ENCODE data around the gene TNIK. TPM values are rescaled to one million over a fixed set of nuclear protein-coding genes. Genes with fewer than 3 reads are reported as not detected.

Gene TNIK
- total RNA-seq, 1 donor from 2014 or later = 1.1 TPM

DNA sequence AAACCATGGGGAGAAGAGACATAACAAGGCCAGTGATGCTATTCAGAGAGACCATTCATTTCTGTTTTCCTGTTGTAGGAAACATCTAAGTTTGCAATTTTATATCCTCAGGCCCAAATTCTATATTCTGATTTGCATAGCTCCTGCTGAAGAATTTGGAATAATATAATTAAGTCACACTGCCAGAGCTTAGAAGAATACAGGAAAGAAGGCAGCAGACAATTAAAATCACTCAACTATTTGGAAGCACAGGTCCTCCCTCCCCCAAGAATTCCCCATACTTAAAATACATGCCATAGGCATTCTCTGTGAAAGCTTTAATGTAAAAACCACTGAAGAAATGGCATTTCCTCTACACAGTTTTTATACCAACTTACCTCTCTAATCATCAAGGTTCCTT lies 366.7 kb downstream of the TNIK start:
- no peaks in the 10 kb centered on the region for H3K36me3 ChIP-seq (ENCODE audit: control insufficient read depth, insufficient read depth, low read length)
- H3K4me3 ChIP-seq (ENCODE audit: low read depth, low read length) = no peak overlapping the region
- FAIRE-seq = no peak
- H3K27me3 ChIP-seq (ENCODE audit: control insufficient read depth, insufficient read depth, low read length) = no peaks in the 10 kb centered on the region
- TF ChIP-seq, protein P1, sequence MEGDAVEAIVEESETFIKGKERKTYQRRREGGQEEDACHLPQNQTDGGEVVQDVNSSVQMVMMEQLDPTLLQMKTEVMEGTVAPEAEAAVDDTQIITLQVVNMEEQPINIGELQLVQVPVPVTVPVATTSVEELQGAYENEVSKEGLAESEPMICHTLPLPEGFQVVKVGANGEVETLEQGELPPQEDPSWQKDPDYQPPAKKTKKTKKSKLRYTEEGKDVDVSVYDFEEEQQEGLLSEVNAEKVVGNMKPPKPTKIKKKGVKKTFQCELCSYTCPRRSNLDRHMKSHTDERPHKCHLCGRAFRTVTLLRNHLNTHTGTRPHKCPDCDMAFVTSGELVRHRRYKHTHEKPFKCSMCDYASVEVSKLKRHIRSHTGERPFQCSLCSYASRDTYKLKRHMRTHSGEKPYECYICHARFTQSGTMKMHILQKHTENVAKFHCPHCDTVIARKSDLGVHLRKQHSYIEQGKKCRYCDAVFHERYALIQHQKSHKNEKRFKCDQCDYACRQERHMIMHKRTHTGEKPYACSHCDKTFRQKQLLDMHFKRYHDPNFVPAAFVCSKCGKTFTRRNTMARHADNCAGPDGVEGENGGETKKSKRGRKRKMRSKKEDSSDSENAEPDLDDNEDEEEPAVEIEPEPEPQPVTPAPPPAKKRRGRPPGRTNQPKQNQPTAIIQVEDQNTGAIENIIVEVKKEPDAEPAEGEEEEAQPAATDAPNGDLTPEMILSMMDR (IDR thresholded peaks at IDR 0.05; ENCODE audit: insufficient read depth, low read length, severe bottlenecking) = no peak
- DNase-seq (ENCODE audit: low read depth) = no peak

DNA sequence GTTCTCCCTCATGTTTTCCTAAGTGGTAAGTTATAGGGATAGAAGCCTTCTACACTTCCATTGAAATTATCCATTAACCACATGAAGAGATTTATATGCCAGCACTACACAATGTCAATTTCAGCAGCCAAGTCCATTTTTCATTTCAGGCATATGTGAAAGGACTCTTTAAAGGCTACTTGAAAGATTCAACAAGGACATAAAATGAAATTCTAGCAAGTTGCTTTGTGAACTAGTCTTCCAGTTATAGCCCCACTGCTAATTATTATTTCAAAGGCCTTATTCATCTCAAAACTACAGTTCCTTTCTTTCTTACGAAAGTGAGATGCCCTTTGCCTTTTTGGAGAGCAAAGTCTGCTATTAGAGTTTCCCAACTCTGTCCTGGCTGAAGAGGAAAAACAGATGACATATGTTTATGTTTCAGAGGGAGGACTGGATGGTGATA lies 367.7 kb downstream of the TNIK start:
- H3K36me3 ChIP-seq (ENCODE audit: control insufficient read depth, insufficient read depth, low read length) = no peaks in the 10 kb centered on the region
- no peaks in the 10 kb centered on the region for H3K27me3 ChIP-seq (ENCODE audit: control insufficient read depth, insufficient read depth, low read length)
- TF ChIP-seq, protein P1 (IDR thresholded peaks at IDR 0.05; ENCODE audit: insufficient read depth, low read length, severe bottlenecking) = no peak
- DNase-seq (ENCODE audit: low read depth) = no peak
- no peak for FAIRE-seq
- H3K4me3 ChIP-seq (ENCODE audit: low read depth, low read length) = no peak overlapping the region

DNA sequence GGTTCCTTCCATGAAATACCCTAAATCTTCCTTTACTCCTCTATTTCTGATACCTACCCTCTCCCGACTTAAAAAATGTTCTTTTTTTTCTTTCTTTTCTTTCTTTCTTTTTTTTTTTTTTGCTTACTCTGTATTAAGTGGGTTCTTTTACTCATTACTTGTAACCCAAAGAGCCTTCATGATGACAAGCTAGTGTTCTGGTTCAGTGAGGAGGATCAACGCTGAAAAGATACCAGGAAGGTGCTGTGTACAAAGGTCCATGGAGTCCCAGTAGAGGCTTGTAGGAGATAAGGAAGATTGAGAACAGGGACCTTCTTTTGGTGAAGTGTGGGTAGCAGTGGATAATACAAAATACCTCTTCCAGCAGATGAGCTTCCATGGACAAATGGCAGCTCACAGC lies 369.9 kb downstream of the TNIK start:
- TF ChIP-seq, protein P1 (IDR thresholded peaks at IDR 0.05; ENCODE audit: insufficient read depth, low read length, severe bottlenecking) = no peak
- Histone ChIP-seq H3K36me3 (ENCODE audit: control insufficient read depth, insufficient read depth, low read length) (no peaks in the 10 kb centered on the region), H3K4me3 (ENCODE audit: low read depth, low read length) (no peak overlapping the region), H3K27me3 (ENCODE audit: control insufficient read depth, insufficient read depth, low read length) (no peaks in the 10 kb centered on the region)
- DNase-seq (ENCODE audit: low read depth) (no peak), FAIRE-seq (no peak)

DNA sequence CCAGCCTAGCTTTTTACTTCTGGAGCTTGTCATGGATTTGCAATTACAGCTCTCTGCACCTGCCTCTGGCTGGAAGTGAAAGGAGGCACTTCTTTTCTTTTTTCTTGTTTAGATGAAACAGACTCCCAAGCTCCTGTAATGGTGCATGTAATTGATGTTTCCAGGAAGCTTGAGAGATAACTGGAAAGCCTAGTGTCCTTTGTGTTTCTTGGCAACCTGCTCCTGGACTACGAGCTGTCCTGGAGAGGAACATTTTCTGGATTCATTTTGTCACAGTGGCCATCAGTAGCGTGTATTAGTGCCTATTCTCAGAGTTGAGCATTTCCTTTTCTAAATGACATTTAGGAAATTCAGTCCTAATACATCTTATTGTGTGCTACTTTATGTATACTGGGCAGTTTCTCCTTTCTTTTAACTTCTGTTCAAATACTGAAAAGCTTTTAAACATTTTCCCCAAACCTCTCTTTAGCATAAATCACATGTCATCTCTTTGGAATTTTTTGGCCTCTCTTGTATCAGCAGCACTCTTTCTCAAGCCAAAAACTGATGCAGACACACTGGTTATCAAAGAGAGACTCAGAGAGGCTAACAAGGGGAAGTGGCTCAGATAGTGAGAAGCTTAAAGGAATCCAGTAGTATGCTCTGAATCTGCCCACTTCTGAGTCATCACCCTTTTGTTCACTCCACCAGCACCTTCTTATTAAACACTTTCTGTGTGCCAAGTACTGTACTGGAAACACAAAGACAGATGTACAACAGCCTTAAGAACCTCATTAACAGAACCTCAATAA lies 371.0 kb downstream of the TNIK start:
- TF ChIP-seq, protein P1 (IDR thresholded peaks at IDR 0.05; ENCODE audit: insufficient read depth, low read length, severe bottlenecking) = no peak
- no peak overlapping the region for H3K4me3 ChIP-seq (ENCODE audit: low read depth, low read length)
- H3K27me3 ChIP-seq (ENCODE audit: control insufficient read depth, insufficient read depth, low read length) = no peaks in the 10 kb centered on the region
- H3K36me3 ChIP-seq (ENCODE audit: control insufficient read depth, insufficient read depth, low read length) = no peaks in the 10 kb centered on the region
- DNase-seq (ENCODE audit: low read depth) = peak; percentile 86
- FAIRE-seq = no peak

DNA sequence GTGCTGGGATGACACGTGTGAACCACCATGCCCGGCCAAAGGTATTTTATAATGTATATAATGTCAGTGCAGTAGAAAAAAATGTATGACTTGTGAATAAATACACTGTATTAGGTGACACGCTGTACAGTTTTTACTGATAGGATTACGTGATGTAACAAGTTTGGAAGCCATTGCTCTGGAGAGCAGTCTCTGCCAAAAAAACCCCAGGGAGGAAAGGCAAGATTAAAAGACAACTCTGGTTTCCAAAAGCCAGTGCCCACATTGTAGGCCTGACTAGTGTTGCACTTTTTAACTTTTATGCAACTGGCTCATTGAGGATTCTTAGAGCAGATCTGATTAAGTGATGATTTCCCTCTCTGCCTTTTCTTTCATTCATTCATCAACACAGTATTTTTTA lies 371.7 kb downstream of the TNIK start:
- TF ChIP-seq, protein P1 (IDR thresholded peaks at IDR 0.05; ENCODE audit: insufficient read depth, low read length, severe bottlenecking) = no peak
- no peak for FAIRE-seq

DNA sequence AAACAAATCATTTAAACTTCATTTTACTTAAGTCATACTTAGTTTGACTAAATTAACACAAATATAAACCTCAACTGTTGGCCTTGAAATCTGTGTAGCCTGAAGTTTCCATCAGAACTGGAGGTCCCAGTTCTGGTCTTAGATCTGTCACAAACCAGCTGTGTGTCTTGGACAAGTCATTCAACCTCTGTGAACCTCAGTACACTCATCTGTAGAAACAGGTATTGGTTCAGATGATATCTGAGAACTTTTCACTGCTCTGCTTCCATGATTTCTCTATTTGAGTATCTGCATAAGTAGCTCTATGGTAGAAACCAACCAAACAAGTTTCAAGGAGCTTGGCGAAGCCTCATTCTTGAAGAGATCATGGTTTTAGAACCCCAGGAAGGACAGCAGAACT lies 373.3 kb downstream of the TNIK start:
- TF ChIP-seq, protein P1 (IDR thresholded peaks at IDR 0.05; ENCODE audit: insufficient read depth, low read length, severe bottlenecking) = no peak
- Histone ChIP-seq H3K27me3 (ENCODE audit: control insufficient read depth, insufficient read depth, low read length) (no peaks in the 10 kb centered on the region), H3K4me3 (ENCODE audit: low read depth, low read length) (no peak overlapping the region), H3K36me3 (ENCODE audit: control insufficient read depth, insufficient read depth, low read length) (no peaks in the 10 kb centered on the region)
- DNase-seq (ENCODE audit: low read depth) (no peak), FAIRE-seq (no peak)

More for the DNA sequence above, 371.7 kb downstream of the TNIK start:
- no peak overlapping the region for H3K4me3 ChIP-seq (ENCODE audit: low read depth, low read length)
- DNase-seq (ENCODE audit: low read depth) = no peak
- no peaks in the 10 kb centered on the region for H3K27me3 ChIP-seq (ENCODE audit: control insufficient read depth, insufficient read depth, low read length)
- H3K36me3 ChIP-seq (ENCODE audit: control insufficient read depth, insufficient read depth, low read length) = no peaks in the 10 kb centered on the region
